ENCODE data around the gene PEA15. TPM values are rescaled to one million over a fixed set of nuclear protein-coding genes. Genes with fewer than 3 reads are reported as not detected.
A peak's percentile ranks its signal among the peaks of the same experiment; 100 is the strongest.

PEA15 gene
- total RNA-seq, 1 experiment from 2014 or later: 183 TPM

- Mint-ChIP-seq H3K27me3 (ENCODE audit: insufficient read depth, unreplicated experiment) (peaks cover 12% of the 10 kb centered on the region), H3K27ac (ENCODE audit: low read depth, unreplicated experiment) (no peak overlapping the region), H3K4me3 (ENCODE audit: unreplicated experiment) (no peak overlapping the region), H3K4me1 (ENCODE audit: insufficient read depth, unreplicated experiment) (no peaks in the 10 kb centered on the region), H3K9me3 (ENCODE audit: unreplicated experiment) (no peaks in the 10 kb centered on the region), H3K36me3 (ENCODE audit: insufficient read depth, unreplicated experiment) (no peaks in the 10 kb centered on the region)
- ChIA-PET CTCF (interaction anchor here (0.5 to 7.8 kb wide), 10 partner anchors 15 to 151 kb away, joined by 3 to 123 read pairs (median 4); no protein-coding TSS in a partner anchor), POLR2A (interaction anchor here (0.7 to 1.1 kb wide), 3 partner anchors 25 to 62 kb away, joined by 3 to 5 read pairs (median 3); no protein-coding TSS in a partner anchor)
- no peak for DNase-seq (ENCODE audit: unreplicated experiment)
- intact Hi-C loops (cut with micrococcal nuclease): no loop called here
- no peak for TF ChIP-seq CTCF (IDR thresholded peaks at IDR 0.05; ENCODE audit: unreplicated experiment)
- no TSS peak for BruUV-seq (replicated peaks)
Measured at GRCh38 chr1:160186729-160187128, 18.5 kb upstream of the PEA15 start.

- H3K27ac Mint-ChIP-seq (ENCODE audit: low read depth, unreplicated experiment): no peak overlapping the region
- intact Hi-C loops (cut with micrococcal nuclease): no loop called here
- H3K9me3 Mint-ChIP-seq (ENCODE audit: unreplicated experiment): no peaks in the 10 kb centered on the region
- no peak for DNase-seq (ENCODE audit: unreplicated experiment)
- peaks cover 12% of the 10 kb centered on the region for H3K27me3 Mint-ChIP-seq (ENCODE audit: insufficient read depth, unreplicated experiment)
- no peak overlapping the region for H3K4me3 Mint-ChIP-seq (ENCODE audit: unreplicated experiment)
- no TSS peak for BruUV-seq (replicated peaks)
- TF ChIP-seq CTCF (IDR thresholded peaks at IDR 0.05; ENCODE audit: unreplicated experiment): no peak
- CTCF ChIA-PET: interaction anchor here (0.7 to 7.8 kb wide), 8 partner anchors 11 to 107 kb away, joined by 3 to 123 read pairs (median 5); no protein-coding TSS in a partner anchor
- no peaks in the 10 kb centered on the region for H3K36me3 Mint-ChIP-seq (ENCODE audit: insufficient read depth, unreplicated experiment)
- POLR2A ChIA-PET: interaction anchor here (1.1 kb wide), 2 partner anchors 25 to 63 kb away, joined by 3 to 5 read pairs; no protein-coding TSS in a partner anchor
- no peaks in the 10 kb centered on the region for H3K4me1 Mint-ChIP-seq (ENCODE audit: insufficient read depth, unreplicated experiment)
Measured at GRCh38 chr1:160187407-160187806, 17.8 kb upstream of the PEA15 start.

GRCh38 chr1:160188341-160188740 lies 16.8 kb upstream of the PEA15 start:
- no TSS peak for BruUV-seq (replicated peaks)
- DNase-seq (ENCODE audit: unreplicated experiment): no peak
- no peaks in the 10 kb centered on the region for H3K36me3 Mint-ChIP-seq (ENCODE audit: insufficient read depth, unreplicated experiment)
- H3K4me1 Mint-ChIP-seq (ENCODE audit: insufficient read depth, unreplicated experiment): no peaks in the 10 kb centered on the region
- POLR2A ChIA-PET: interaction anchor here (0.9 kb wide), 1 partner anchor 50 kb away, joined by 6 read pairs; no protein-coding TSS in a partner anchor
- intact Hi-C loops (cut with micrococcal nuclease): no loop called here
- CTCF ChIA-PET: interaction anchor here (0.7 to 7.8 kb wide), 7 partner anchors 10 to 335 kb away, joined by 4 to 208 read pairs (median 123); partner anchors contain the start of gene PEA15
- peaks cover 12% of the 10 kb centered on the region for H3K27me3 Mint-ChIP-seq (ENCODE audit: insufficient read depth, unreplicated experiment)
- no peak overlapping the region for H3K27ac Mint-ChIP-seq (ENCODE audit: low read depth, unreplicated experiment)
- no peaks in the 10 kb centered on the region for H3K9me3 Mint-ChIP-seq (ENCODE audit: unreplicated experiment)
- TF ChIP-seq CTCF (IDR thresholded peaks at IDR 0.05; ENCODE audit: unreplicated experiment): no peak
- H3K4me3 Mint-ChIP-seq (ENCODE audit: unreplicated experiment): no peak overlapping the region

- no TSS peak for BruUV-seq (replicated peaks)
- Mint-ChIP-seq H3K4me3 (ENCODE audit: unreplicated experiment) (no peak within 1 kb of the TSS), H3K36me3 (ENCODE audit: insufficient read depth, unreplicated experiment) (no peaks in the 10 kb centered on the region), H3K4me1 (ENCODE audit: insufficient read depth, unreplicated experiment) (no peaks in the 10 kb centered on the region), H3K9me3 (ENCODE audit: unreplicated experiment) (no peaks in the 10 kb centered on the region), H3K27me3 (ENCODE audit: insufficient read depth, unreplicated experiment) (peaks cover 12% of the 10 kb centered on the region), H3K27ac (ENCODE audit: low read depth, unreplicated experiment) (peak within 1 kb of the TSS; percentile 22)
- intact Hi-C loops (cut with micrococcal nuclease): loop anchor here (10.0 kb wide), 1 partner anchor 415 kb away; no protein-coding TSS in a partner anchor
- DNase-seq (ENCODE audit: unreplicated experiment): peak; percentile 47
- POLR2A ChIA-PET: interaction anchor here (0.6 to 1.5 kb wide), 7 partner anchors 16 to 158 kb away, joined by 3 to 6 read pairs (median 4); partner anchors contain the start of genes PEA15 and PIGM
- TF ChIP-seq CTCF (IDR thresholded peaks at IDR 0.05; ENCODE audit: unreplicated experiment): no peak
- CTCF ChIA-PET: interaction anchor here (0.5 to 7.8 kb wide), 25 partner anchors 9 to 244 kb away, joined by 3 to 208 read pairs (median 4); partner anchors contain the start of gene PEA15
Measured at GRCh38 chr1:160189649-160190625, 15.2 kb upstream of the PEA15 start, which contains the start of gene CASQ1. CASQ1 (plus strand) TSS chr1:160190575; CDS start chr1:160190752, 177 bp downstream.

Measured in MCF 10A (cell line).